GM04504 (cell line): ENCODE measurements around the gene VRK3.
A peak's percentile ranks its signal among the peaks of the same experiment; 100 is the strongest.
"Not testable (repeated sequence)": the region's sequence is repeated elsewhere in the genome, so short reads cannot be mapped to it uniquely, and the experiment has no call there.

Experiments
- DNase-seq: peaks from one replicate; pipeline ENCODE4 v3.0.0-alpha.2; 2012; ENCODE audit warnings: low read depth

The VRK3 gene

DNA sequence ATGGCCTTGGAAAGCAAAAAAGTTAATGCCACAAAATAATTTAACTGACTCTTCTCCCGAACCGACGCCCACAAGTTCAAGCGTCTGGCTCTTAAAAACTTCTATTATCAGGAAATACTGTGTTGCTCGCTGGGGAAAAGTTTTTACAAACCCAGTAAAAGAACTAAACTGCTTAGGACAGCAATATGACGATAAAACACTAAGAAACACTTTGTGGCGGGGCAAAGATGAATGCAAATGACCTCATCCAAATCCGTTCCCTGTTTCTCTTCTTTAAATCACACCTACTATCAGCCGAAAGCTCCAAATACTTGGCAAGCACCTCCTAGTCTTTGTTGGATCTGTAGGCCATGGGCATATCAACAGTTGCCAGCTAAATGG, 69.1 kb downstream of the VRK3 start:
- DNase-seq: no peak

DNA sequence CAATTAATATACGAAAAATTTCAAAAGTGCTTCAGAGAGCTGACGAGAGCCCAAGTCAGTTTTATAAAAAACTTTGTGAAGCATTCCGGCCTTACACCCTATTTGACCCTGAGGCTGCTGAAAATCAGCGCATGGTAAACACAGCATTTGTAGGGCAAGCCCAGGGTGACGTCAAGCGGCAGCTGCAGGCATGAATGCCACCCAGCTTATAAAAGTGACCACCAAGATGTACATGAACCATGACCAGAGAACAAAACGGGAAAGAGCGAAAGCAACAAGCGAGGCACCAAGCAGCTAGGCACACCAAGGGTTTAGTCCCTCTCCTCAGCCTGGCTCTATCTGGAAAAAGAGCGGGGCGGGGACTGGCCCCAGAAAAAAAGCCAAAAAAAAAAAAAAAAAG, 70.2 kb downstream of the VRK3 start:
- DNase-seq: no peak

DNA sequence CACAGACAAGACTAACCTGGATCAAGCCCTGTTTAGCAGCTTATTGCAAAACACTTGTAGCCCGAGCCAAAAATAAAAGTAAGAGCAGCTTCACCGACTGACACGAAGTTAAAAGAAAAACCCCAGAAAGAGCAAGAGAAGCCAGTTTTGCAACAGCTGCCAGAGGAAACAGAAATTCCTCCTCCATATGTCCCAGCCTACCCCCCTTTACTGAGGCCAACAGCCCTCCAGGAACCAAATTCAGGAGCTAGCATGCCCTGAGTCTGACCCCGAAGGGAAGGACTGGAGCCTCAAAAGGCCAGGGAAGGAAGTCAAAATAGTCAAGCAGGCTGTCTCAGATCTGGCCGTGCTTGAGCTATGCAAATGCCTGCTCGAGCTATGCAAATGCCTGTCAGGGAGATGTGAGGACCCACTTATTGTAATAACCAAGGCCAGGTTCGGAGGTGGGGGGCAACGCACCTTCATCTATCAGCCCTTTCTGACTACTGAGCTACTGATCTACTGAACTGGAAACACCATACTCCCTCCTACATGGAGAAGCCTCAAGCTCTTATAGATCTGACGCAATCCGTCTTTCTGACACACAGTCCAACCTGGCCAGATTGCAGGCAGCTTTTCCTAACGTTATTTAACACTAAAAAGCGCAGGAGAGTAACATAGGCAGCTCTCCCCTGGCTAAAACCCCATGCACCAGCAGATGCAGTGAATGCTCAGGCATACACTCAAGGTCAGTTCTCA, 70.9 kb downstream of the VRK3 start:
- peak; percentile 9 for DNase-seq

DNA sequence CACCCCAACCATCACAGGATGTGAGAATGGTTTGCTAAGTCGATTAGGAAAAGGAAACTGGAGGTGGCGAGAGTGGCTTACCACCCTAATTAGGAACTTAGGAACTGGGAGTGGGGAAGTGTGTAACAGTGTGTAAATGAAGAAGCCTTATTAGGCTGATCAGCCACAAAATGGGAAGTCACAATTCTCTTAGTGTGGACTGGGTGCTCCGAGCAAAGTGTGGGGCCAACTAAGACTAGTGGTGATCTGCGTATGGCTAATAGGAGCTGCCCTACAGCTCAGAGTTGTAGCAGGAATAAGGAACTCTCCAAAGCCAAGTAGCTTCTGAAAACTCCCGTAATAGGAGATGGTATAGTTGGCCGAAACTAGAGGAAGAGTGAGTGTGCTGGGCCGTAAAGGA, 71.8 kb downstream of the VRK3 start:
- DNase-seq: no peak

DNA sequence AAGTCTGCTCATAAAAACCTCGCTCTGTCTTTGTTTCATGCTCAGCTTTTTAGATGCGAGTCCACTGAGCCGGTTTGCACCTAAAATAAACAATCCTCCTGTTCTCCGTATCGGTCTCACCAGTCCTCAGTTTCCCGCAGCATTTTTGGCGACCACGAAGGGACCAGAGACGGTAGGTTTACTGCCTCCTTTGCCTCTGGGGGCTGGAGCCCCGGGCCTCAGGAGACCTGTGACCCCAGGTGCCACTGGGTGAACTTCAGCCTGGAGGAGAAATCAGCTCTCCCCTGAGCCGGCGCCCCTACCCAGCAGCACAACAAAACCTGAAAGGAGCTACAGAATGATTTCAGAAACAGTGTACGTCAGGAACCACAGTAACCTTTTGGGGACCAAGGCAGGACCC, 72.3 kb downstream of the VRK3 start:
- no peak for DNase-seq

DNA sequence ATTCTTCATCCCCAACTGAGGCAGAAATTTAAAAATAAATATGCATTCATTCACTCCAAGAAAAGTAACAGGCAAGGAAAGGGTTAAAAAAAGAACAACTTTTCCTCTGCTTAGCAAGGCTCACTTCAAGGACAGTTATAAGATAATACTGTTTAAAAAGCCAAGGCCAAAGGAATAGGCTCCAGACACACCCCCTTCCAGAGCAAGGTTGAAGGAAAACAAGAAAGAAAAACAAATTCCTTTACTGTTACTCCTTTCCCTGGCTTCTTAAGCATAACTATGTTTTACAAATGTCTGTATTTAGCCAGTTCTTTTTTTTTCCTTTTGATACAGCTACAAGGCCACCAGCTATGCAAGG, 72.7 kb downstream of the VRK3 start:
- no peak for DNase-seq

DNA sequence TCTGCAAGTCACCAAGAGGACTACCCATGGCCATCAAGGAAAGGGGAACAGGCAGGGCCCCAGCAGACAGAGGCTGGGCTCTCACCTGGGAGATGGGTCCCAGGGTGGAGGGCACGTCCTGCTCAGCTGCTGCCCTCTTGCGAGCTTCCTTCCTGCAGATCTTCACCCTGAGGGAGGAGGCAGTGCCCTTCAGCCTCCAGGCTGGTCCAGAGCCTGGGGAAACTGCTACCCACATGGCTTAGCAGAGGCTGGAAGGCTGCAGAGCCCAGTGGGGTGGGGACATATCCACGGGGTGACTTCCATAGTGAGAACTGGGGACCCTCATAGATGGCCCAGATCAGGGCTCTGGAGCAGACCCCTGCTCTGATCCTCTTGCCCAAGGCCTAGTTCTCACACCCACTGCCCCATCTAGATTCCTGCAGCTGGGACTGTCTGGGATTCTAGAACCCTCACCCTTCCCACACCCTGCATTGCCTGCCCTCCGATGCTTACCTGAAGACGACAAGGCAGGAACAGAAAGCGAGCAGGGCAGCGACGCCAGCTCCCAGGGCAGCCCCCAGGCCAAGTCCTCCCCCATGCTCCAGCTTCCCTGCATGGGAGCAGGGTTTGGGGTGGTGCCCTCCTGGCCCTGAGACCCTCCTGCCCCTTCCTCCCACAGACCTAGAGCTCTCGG, 73.2 kb downstream of the VRK3 start:
- no peak for DNase-seq

DNA sequence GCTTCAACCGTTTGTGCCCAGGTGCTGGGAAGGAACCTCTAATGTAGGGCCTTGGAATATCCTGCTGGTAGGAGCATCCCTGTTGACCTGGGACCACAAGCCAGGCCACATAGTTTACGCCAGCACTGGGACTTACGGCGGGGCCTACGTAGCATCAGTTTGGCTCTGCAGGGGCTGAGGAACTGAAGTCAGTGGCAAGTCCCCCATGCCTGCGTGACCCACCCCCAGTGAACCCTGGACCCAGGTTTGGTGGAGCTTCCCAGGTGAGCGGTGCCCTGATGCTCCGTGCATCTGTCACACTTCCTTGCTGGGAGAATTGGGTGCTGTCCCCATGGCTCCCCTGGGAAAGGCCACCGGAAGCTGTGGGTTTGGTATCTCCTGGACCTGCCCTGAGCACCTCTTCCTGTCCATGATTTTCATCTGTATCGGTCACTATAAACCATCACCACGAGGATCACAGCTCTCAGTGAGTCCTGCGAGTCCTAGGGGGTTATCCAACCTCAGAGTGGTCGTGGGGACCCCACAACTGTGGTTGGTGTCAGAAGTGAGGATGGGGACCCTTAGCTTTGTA, 74.1 kb downstream of the VRK3 start:
- no peak for DNase-seq

DNA sequence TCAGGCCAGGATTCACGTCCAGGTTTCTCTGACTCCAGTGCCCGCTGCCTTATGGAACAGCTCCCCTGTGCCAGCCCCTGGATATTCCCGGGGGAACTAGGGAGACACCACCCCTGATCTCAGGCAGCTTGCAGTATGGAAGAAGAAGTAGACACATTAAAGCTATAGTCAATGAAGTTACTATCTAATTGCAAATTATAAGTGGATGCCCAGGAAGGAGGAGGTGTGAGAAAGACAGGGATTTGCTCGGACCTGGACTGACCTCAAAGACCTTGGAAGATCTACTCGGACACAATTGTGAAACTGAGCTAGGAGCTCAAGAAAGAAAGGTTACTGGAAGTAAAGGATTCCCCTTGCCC, 74.6 kb downstream of the VRK3 start:
- DNase-seq: no peak

DNA sequence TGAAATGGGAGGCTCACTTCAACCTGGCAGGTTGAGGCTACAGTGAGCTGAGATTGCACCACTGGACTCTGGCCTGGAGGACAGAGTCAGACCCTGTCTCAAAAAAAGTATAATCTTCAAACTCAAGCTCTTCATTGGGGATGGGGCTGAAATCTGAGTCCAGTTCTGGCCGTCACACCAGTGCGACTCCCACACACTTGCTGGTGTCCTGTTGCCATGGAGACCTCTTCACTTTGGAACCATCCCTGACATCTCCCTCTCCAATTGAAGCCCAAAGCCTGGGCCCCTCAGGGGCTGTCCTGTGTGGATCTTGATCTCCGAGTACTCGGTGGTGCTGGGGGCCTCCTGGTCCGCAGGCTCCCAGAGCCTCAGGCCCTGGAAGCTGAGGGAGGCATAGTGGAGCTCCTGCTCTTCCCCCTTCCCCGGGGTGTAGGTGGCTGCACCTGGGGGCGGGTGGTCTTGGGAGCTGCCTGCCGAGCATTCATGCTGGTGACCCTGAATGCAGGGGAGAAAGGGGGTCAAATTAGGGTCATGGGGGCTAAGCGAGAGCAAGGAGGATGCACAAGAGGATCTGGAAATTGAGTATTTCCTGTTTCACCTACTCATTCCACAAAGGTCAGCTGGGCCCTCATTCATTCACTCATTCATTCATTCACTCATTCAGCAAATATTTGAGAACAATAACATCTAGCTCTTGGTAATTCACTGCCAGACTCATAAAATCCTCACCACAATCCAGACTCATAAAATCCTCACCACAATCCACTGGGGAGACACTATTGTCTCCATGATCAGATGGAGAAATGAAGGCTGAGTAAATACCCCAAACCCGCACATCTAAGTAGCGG, 75.2 kb downstream of the VRK3 start:
- peak; percentile 16 for DNase-seq

DNA sequence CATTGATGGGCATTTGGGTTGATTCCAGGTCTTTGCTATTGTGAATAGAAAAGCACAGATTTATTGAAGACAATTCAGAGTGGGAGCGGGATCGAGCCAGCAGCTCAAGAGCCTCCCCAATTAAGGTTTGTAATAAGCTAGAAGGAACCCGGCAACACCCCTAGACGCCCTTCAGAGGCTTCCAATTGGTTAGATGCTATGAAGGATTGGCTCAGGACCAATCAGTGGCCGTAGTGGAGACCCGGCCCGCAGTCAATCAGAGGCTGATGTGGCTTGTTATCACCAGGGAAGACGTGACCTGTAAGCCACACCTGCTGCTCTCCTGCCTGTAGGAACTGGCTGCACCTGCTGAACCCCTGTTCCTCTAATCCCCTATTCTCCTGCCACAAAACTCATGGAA, 78.8 kb downstream of the VRK3 start:
- no peak for DNase-seq

DNA sequence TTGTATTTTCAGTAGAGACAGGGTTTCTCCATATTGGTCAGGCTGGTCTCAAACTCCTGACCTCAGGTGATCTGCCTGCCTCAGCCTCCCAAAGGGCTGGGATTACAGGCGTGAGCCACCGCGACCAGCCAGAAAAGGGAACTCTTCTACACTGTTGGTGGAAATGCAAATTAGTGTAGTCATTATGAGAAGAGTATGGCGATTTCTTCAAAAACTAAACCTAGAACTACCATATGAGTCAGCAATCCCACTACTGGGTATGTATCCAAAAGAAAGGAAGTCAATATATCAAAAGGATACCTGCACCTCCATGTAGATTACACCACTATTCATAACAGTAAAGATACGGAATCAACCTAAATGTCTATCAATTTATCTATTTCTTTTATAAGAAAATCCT, 80.6 kb downstream of the VRK3 start:
- not testable (repeated sequence) for DNase-seq

DNA sequence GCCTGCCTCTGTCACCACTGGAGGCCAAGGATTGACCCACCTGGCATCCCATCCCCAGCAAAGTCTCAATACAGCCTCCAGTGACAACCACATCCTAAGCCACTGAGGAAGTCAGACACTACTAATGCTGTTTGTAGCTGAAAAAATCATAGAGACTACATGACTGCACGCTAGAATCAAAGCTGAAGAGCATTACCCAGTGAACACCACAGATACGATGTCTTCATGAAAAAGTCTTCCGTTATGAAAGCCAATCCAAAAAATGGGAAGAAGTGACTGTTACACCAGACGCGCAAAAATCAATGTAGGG, 84.7 kb downstream of the VRK3 start:
- DNase-seq: no peak

DNA sequence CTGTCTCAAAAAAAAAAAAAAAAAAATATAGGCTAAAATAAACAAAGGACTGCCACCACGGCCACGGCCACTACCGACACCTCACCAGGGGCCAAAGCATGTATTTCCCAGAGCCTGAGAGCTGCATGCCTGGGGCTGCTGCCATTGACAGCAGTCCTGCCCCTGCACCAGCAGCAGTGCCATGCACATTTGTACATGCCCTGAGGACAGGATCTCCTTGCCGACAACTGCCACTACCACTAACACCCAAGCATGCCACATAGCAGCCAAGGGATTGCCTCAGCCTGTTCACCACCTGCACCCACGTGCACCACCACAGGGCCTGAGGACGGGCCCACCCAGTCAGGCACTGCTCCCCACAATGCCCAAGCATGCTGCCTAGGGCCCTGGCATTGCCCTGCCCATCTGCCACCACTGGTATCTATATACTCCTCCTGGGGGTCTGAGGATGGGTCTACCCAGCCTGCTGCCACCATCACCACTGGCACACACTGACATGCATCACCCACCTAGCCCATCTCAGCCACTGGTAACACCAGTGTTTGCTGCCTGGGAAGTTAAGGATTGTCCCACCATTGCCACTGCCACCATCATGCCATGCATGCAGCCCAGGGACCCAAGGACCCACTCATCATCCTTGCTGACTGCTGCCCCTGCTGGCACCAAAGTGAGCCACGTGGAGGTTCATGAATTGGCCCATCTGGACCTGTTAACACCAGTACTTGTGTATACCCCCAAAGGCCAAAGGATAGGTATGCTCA, 85.3 kb downstream of the VRK3 start:
- DNase-seq: no peak

DNA sequence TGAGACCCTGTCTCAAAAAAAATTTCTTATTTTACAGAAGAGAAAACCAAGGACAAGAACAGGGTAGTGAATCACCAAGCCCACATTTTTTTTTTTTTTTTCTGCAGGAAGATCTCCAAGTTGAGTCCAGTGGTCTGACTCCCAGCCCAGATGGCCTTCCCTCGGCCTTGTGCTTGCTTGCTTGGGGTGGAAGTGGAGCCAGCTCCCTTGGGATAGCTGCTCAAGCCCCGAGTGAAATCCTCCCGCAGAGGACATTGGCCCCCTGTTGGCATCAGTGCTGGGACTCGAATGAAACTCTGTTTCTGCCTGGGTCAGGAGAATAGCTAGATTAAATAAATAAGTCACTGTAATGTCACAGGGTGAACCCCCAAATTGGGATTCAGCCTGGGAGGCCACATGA, 86.5 kb downstream of the VRK3 start:
- DNase-seq: no peak

DNA sequence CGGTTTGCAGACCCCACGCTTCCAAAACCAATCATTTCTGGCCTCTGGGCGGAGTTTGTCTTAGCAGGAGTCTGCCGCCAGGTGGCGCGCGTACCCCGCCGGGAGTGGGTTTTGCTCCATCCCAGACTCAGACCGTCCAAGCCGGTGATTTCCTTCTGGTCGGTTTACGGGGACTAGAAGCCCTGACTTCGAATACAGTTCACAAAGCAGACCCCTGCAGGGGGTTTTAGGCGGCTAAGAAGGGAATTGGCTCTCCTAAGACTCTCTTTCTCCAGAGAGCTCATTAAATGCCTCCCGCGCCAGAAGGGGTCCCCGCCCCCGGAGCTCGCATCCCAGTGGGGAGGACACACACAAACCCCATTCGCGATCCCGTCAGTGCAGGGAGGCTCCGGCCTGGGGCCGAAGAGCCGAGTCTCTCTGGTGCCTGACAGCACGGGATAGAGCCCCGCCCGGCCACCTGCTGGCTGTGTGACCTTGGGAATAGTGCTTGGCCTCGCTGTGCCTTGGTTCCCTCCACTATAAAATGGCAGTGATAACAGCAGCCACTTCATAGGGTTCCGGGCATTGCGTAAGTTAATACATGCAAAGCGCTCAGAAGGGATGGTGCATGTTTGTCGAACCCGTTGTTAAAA, 87.3 kb downstream of the VRK3 start:
- peak; percentile 29 for DNase-seq

DNA sequence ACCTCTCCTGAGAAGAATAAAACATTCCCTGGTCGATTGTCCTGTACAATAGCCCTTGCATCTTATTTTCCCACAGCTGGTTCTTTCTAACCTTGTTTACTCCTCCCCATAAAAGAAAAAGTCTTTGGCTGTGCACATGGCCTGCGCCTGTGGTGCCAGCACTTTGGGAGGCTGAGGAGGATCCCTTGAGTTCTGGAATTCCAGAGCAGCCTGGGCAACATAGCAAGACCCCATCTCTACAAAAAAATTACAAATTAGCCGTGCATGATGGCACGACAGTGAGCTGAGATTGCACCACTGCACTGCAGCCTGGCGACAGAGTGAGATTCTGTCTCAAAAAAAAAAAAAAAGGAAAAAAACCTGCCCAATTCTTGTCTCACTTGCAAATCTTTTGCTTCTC, 88.6 kb downstream of the VRK3 start:
- DNase-seq: no peak

DNA sequence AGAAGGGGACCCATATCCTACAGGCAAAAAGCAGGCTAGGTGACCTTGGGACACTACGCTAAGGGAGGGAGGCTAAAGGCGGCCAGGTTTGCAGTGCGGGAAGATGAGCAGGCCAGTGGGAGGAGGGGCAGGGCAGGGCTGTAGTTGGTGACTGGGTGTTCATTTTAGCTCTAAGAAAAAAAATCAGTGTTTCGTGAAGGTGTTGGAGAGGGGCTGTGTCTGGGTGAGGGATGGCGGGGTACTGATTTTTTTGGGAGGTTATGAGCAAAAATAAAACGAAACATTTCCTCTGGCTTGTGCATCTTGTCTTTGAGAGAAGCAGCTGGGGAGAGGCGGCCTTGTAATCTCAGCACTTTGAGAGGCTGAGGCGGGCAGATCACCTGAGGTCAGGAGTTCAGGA, 91.5 kb downstream of the VRK3 start:
- no peak for DNase-seq

DNA sequence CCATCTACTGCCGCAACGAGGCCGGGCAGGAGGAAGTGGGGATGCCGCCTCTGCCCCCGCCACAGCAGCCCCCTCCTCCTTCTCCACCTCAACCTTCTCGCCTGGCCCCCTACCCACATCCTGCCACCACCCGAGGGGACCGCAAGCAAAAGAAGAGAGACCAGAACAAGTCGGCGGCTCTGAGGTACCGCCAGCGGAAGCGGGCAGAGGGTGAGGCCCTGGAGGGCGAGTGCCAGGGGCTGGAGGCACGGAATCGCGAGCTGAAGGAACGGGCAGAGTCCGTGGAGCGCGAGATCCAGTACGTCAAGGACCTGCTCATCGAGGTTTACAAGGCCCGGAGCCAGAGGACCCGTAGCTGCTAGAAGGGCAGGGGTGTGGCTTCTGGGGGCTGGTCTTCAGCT, 92.4 kb downstream of the VRK3 start:
- DNase-seq: no peak

DNA sequence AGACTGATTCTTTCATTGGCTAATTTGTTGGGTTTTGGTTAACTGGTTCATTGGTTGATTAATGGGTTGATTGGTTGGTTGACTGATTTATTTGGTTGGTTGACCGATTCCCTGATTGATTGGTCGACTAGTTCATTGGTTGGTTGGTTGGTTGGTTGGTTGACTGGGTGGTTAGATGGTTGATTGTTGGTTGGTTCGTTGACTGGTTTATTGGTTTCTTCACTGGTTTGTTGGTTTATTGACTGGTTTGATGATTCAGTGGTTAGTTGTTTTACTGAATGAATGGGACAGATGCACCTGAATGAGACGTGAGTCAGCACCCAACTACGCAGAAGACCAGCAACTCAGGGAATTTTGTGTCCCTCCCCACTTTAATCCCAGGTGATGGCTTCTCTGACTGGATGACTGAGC, 93.1 kb downstream of the VRK3 start:
- DNase-seq: no peak

DNA sequence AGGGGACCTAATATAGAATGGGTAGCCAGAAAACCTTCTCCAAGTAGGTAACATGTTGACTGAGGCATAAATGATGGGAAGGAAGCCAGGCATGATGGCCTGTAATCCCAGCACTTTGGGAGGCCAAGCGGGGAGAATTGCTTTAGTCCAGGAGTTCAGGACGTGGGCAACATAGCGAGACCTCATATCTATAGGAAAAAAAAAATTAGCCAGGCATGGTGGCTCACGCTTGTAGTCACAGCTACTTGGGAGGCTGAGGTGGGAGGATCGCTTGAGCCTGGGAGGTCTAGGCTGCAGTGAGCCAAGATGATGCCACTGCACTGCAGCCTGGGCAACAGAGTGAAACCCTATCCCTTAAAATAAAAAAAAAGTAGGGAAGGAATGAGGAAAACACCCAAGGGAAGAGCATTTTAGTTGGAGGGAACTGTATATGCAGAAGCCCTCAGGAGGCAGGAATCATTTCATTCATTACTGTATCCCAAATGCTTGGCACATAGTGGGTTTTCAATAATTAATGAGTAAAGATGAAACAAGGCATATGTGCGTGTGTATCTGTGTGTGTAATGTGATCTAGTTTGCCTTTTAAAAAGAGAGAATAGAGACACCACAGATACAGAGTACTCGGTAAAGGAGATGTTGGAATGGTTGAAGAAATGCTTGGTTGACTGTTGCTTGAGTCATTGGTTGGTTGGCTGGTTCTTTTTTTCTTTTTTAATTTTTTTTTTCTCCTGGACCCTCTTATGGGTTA, 93.7 kb downstream of the VRK3 start:
- DNase-seq: no peak
